ENCODE data around the gene ZNF273. TPM values are rescaled to one million over a fixed set of nuclear protein-coding genes. Genes with fewer than 3 reads are reported as not detected.
"Not testable (repeated sequence)": the region's sequence is repeated elsewhere in the genome, so short reads cannot be mapped to it uniquely, and the experiment has no call there.

The ZNF273 gene
- total and polyA plus RNA-seq, 10 of the 15 experiments (the other 5 are each of a cell fraction or from before 2014, with no cell fraction given) = 4.8 to 12.3 (median 7.8) TPM

DNA sequence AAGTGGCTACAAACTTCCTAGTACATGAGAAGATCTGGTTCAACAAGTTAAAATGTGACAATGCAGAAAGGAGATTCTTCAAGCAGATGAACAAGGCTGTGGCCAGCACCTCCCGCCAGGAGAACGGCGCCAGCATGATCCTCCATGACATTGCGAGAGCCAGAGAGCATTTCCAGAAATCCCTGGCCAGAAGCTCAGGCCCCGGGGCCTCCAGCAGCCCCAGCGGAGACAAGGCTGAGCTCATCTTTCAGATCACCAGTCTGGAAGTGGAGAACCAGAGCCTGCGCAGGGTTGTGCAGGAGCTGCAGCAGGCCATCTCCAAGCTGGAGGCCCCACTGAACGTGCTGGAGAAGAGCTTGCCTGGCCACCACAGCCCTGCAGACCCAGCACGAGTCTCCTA, 40.1 kb upstream of the ZNF273 start (continued):
- TF ChIP-seq, protein P1, sequence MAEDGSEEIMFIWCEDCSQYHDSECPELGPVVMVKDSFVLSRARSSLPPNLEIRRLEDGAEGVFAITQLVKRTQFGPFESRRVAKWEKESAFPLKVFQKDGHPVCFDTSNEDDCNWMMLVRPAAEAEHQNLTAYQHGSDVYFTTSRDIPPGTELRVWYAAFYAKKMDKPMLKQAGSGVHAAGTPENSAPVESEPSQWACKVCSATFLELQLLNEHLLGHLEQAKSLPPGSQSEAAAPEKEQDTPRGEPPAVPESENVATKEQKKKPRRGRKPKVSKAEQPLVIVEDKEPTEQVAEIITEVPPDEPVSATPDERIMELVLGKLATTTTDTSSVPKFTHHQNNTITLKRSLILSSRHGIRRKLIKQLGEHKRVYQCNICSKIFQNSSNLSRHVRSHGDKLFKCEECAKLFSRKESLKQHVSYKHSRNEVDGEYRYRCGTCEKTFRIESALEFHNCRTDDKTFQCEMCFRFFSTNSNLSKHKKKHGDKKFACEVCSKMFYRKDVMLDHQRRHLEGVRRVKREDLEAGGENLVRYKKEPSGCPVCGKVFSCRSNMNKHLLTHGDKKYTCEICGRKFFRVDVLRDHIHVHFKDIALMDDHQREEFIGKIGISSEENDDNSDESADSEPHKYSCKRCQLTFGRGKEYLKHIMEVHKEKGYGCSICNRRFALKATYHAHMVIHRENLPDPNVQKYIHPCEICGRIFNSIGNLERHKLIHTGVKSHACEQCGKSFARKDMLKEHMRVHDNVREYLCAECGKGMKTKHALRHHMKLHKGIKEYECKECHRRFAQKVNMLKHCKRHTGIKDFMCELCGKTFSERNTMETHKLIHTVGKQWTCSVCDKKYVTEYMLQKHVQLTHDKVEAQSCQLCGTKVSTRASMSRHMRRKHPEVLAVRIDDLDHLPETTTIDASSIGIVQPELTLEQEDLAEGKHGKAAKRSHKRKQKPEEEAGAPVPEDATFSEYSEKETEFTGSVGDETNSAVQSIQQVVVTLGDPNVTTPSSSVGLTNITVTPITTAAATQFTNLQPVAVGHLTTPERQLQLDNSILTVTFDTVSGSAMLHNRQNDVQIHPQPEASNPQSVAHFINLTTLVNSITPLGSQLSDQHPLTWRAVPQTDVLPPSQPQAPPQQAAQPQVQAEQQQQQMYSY (CRISPR knock-in tag; IDR thresholded peaks at IDR 0.05) = no peak
- TF ChIP-seq YBX1 (IDR thresholded peaks at IDR 0.05) (no peak), SUZ12 (IDR thresholded peaks at IDR 0.05; ENCODE audit: unreplicated experiment) (no peak), IRF4 (IDR thresholded peaks at IDR 0.05; ENCODE audit: low read depth, low read length) (no peak), FOXM1 (IDR thresholded peaks at IDR 0.05; ENCODE audit: low read depth, low read length) (no peak)

DNA sequence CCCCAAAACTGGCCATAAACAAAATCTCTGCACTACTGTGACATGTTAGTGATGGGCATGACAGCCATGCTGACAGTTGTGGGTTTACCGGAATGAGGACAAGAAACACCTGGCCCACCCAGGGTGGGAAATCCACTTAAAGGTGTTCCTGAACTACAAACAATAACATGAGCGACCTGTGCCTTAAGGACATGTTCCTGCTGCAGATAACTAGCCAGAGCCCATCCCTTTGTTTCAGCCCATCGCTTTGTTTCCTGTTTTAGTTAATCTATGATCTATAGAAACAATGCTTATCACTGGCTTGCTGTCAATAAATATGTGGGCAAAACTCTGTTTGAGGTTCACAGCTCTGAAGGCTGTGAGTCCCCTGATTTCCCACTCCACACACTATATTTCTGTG, 39.5 kb upstream of the ZNF273 start:
- H3K4me3 ChIP-seq; H2AFZ ChIP-seq (ENCODE audit: control insufficient read depth, low read depth, low read length); H4K20me1 ChIP-seq (ENCODE audit: control insufficient read depth, insufficient read depth); H3K36me3 ChIP-seq (ENCODE audit: control insufficient read depth in 2 of 2, insufficient read depth in 2 of 2, low read length in 1 of 2); intact Hi-C loops (cut with micrococcal nuclease; ENCODE audit: unreplicated experiment); H3K27ac ChIP-seq (ENCODE audit: control insufficient read depth, insufficient read depth); ATAC-seq; H3K9ac ChIP-seq (ENCODE audit: control insufficient read depth, insufficient read depth, low read length); H3K79me2 ChIP-seq (ENCODE audit: control insufficient read depth, insufficient read depth, low read length); H3K4me2 ChIP-seq (ENCODE audit: control insufficient read depth, insufficient read depth); H3K9me3 ChIP-seq (replicated peaks; ENCODE audit: control insufficient read depth, insufficient read depth, low read length); CTCF ChIA-PET; RAD21 ChIA-PET (ENCODE audit: unreplicated experiment); POLR2A ChIA-PET; H3K4me1 ChIP-seq (ENCODE audit: control insufficient read depth, insufficient read depth, low read length); SMC1A ChIA-PET (ENCODE audit: uncharacterized antibody, unreplicated experiment); H3K27me3 ChIP-seq (replicated peaks in 1 of 2; ENCODE audit: control insufficient read depth in 2 of 2, insufficient read depth in 2 of 2, low read length in 1 of 2); FAIRE-seq; in situ Hi-C loops (cut with MboI); DNase-seq (ENCODE audit: low read depth, low spot score); BruUV-seq (replicated peaks): not testable (repeated sequence)
- WGBS (ENCODE audit: insufficient coverage, insufficient replicate concordance, low lambda C conversion rate, missing lambda C conversion rate) = 60% methylated on average over 3 of the region's 3 CpGs
